ENCODE data around the gene OSBPL7. TPM values are rescaled to one million over a fixed set of nuclear protein-coding genes. Genes with fewer than 3 reads are reported as not detected.

OSBPL7 gene
- total RNA-seq, 1 donor = 6.9 TPM

DNA sequence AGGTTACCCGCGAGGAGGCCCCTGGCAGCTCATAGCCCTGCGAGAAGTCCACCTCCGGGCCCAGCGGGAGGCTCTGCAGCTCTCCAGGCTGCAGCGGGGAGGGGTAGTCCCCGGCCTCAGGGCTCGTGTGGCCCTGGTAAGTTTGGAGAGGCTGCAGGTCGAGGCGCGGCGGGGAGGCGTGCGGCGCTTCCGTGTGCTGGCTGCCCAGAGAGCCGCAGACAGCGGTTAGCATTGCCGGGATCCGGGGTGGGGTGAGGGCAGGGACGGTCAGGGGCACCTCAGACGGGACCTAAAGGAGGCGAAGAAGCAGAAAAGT, 26.6 kb upstream of the OSBPL7 start:
- H3K4me3 ChIP-seq (ENCODE audit: low read depth, low read length) = no peak overlapping the region
- TF ChIP-seq, protein P1, sequence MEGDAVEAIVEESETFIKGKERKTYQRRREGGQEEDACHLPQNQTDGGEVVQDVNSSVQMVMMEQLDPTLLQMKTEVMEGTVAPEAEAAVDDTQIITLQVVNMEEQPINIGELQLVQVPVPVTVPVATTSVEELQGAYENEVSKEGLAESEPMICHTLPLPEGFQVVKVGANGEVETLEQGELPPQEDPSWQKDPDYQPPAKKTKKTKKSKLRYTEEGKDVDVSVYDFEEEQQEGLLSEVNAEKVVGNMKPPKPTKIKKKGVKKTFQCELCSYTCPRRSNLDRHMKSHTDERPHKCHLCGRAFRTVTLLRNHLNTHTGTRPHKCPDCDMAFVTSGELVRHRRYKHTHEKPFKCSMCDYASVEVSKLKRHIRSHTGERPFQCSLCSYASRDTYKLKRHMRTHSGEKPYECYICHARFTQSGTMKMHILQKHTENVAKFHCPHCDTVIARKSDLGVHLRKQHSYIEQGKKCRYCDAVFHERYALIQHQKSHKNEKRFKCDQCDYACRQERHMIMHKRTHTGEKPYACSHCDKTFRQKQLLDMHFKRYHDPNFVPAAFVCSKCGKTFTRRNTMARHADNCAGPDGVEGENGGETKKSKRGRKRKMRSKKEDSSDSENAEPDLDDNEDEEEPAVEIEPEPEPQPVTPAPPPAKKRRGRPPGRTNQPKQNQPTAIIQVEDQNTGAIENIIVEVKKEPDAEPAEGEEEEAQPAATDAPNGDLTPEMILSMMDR (IDR thresholded peaks at IDR 0.05; ENCODE audit: insufficient read depth, low read depth, low read length) = no peak
- no peak for DNase-seq (ENCODE audit: low read depth)

DNA sequence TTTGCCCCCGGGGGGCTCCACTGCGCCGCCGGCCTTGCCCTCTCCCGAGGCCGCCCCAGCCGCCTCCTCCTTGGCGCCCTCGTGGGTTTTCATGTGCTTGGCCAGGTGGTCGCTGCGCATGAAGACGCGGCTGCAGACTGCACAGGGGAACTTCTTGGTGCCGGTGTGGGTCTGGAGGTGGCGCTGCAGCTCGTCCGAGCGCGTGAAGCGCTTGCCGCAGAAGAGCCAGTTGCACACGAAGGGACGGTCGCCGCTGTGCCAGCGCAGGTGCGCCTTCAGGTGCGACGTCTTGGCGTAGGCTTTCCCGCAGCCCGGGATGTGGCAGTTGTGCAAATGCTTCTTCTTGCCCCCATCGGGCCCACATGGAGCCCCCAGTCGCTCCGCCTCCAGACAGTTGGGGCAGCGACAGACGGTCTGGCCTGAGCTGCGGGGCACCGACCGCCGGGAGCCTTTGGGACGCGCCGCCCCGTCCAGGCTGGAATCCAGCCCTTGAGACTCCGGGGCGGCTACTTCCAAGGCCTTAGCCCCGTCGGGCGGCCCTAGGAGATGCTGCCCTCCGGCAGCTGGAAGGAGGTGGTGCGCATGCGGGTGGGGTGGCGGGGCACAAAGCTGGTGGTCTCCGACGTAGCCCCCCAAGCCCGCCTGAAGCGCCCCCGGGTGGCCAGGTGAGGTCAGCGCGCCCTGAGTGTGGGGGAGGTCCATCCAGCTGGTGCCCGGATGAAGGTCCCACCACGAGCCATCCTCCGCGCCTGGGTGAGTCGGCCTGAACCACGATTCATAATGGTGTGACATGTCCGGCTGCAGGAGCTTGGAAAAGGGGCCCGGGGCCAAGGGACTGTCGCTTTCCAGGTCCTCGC, 26.0 kb upstream of the OSBPL7 start:
- no peak for DNase-seq (ENCODE audit: low read depth)
- TF ChIP-seq, protein P1 (IDR thresholded peaks at IDR 0.05; ENCODE audit: insufficient read depth, low read depth, low read length) = peak; percentile 9
- H3K4me3 ChIP-seq (ENCODE audit: low read depth, low read length) = no peak overlapping the region

DNA sequence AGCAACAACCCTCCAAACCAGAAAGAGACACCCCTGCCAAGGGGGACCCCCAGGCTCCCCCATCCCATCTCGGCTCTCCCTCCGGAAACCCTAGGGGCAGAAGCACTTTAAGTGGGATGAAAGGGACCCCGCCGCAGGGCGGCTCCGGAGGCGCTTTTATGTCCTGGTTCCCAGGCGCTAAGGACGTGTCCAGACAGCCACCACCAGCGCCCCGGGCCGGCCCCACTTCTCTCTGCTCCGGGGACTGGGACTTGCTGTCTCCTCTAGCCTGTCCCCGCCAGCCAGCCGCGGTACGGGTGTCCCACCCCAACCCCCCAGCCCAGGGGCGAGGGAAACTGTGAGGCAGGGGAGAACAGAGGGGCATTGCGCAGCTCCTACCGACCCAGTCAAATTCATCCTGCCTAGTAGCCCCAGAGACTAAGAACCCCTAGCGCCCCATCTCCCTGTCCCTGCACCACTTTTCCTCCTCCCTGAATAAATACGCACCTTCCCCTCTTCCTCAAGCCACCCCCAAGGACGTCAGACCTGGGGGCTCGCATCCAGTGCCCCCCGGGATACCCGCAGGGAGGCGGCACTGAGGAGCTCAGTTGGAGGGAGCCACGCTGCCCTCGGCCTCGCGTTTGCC, 25.2 kb upstream of the OSBPL7 start:
- no peak overlapping the region for H3K4me3 ChIP-seq (ENCODE audit: low read depth, low read length)
- TF ChIP-seq, protein P1 (IDR thresholded peaks at IDR 0.05; ENCODE audit: insufficient read depth, low read depth, low read length) = no peak
- no peak for DNase-seq (ENCODE audit: low read depth)

DNA sequence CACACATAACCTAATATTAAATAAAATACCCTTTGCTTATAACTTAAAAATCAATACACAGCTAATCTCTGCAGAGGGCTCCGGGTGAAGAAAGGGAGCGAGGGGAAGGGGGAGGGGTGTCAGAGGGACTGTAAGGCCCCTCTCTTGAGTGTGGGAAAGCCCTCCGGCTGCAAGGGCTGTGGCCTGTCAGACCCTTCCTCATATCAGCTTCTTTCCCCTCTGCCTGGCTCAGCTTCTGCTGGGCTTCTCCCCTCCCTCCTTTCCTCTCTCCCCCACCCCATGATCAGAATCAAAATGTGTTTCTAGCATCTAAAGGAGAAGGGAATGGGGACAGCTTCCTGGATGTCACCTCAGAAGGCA, 24.1 kb upstream of the OSBPL7 start:
- TF ChIP-seq, protein P1 (IDR thresholded peaks at IDR 0.05; ENCODE audit: insufficient read depth, low read depth, low read length) = no peak
- no peak for DNase-seq (ENCODE audit: low read depth)
- H3K4me3 ChIP-seq (ENCODE audit: low read depth, low read length) = no peak overlapping the region

DNA sequence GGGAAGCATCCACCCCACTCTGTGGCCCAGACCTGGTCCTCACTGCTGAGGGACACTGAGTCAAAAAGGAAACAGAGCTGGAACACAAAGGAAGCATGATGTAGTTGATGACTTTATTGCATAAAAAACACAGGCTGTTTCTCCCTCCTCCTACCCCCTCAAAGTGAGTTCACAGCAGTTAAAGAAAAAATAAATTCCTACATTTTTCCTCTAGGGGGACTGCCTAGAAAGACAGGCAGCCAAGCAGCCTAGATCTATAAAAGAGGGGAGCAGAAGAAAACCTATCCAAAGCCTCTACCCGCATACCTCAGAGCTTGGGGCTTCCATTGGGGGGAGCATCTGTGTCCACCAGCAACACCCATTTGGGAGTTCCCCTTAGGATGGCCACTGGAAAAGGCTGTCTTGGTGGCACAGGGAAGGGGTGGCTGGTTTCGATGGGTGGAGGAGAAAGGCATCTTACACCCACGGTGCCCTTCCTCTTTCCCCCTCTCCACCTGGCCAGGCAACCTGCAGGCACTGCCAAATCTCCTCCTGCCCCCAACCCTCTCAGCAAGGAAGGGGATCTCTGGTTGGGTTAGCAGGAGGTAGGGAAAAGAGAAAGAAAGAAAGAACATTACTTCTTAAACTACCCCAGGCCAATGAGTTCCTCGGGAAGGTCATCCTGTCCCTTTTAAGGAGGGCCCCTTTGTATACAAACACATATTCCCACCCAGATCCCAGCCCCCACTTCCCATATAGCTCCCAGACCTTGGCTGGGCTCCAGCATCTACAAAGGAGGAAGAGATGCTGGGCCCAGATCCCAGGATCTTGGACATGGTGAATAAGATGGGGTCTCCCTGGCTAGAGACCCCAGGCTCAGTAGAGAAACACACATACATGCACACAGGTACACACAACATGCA, 23.5 kb upstream of the OSBPL7 start:
- TF ChIP-seq, protein P1 (IDR thresholded peaks at IDR 0.05; ENCODE audit: insufficient read depth, low read depth, low read length) = peak; percentile 42
- DNase-seq (ENCODE audit: low read depth) = no peak
- no peak overlapping the region for H3K4me3 ChIP-seq (ENCODE audit: low read depth, low read length)

DNA sequence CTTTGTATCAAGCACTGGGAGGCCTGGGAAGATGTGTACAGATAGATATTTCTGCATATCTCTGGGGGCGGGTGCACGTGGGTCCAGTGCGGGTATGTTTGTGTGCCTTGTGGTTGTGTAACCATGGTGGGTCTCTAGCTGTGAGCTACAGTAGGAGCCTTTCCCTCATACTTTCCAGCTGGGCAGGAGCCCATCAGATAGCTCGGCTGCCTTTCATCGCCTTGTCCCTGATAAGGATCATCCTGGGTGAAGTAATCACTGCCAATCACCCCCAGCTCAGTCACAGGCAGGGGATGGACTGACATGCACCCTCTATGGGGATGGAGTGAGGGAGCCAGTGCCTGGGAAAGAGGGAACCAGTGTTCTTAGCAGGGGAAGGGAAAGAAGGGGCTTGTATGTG, 22.6 kb upstream of the OSBPL7 start:
- DNase-seq (ENCODE audit: low read depth) = peak; percentile 26
- TF ChIP-seq, protein P1 (IDR thresholded peaks at IDR 0.05; ENCODE audit: insufficient read depth, low read depth, low read length) = no peak
- no peak overlapping the region for H3K4me3 ChIP-seq (ENCODE audit: low read depth, low read length)

Data from fibroblast of villous mesenchyme (primary cell).